Esophagus squamous epithelium (tissue), 4 donors: ENCODE measurements around the gene MORC3.

Experiments
- POLR2A ChIP-seq, 4 donors: fragments of 450-650 bp; IDR thresholded peaks; one replicate each; pipeline ENCODE4 v1.6.1; 2017; ENCODE audit warnings: antibody characterized with exemption in 4 of 4, mild to moderate bottlenecking in 4 of 4, moderate library complexity in 3 of 4
- TF ChIP-seq, protein P1 (sequence below), 6 experiments: fragments of 450-650 bp in 4 of 6; fragments of 200-600 bp in 2 of 6; sonication (generic) in 2 of 6; IDR thresholded peaks; one replicate each; pipeline ENCODE4 v1.5.1; 2016 to 2019; ENCODE audit warnings: antibody characterized with exemption in 6 of 6, mild to moderate bottlenecking in 4 of 6, moderate library complexity in 4 of 6

DNA sequence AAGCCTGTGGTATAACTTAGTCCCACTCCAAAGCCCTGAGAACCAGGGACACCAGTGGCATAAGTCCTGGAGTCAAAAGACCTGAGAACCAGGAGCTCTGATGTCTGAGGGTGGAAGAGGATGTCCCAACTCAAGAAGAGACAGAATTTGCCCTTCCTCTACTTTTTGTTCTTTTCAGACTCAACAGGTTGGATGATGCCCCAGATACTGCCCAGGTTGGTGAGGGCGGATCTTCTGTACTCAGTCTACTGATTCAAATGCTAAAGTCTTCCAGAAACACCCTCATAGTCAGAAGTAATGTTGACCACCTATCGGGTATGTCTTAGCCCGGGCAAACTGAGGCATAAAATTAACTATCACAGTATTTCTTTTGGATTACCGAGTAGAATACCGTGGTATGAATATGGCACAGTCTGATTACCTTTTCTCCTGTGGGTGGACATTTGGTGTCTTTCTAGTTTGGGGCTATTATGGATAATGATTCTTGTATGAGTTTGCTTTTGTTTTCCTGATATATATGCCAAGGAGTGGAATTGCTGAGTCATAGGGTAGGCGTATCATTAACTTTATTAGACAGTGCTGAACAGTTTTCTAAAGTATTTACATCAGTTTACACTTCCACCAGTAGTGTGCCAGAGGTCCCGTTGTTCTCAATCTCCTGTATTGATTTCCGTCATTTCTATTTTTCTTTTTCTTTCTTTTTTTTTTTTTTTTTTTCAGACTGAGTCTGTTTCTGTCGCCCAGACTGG, 62.0 kb downstream of the MORC3 start:
- TF ChIP-seq, protein P1, sequence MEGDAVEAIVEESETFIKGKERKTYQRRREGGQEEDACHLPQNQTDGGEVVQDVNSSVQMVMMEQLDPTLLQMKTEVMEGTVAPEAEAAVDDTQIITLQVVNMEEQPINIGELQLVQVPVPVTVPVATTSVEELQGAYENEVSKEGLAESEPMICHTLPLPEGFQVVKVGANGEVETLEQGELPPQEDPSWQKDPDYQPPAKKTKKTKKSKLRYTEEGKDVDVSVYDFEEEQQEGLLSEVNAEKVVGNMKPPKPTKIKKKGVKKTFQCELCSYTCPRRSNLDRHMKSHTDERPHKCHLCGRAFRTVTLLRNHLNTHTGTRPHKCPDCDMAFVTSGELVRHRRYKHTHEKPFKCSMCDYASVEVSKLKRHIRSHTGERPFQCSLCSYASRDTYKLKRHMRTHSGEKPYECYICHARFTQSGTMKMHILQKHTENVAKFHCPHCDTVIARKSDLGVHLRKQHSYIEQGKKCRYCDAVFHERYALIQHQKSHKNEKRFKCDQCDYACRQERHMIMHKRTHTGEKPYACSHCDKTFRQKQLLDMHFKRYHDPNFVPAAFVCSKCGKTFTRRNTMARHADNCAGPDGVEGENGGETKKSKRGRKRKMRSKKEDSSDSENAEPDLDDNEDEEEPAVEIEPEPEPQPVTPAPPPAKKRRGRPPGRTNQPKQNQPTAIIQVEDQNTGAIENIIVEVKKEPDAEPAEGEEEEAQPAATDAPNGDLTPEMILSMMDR (IDR thresholded peaks at IDR 0.05): no peak
- TF ChIP-seq POLR2A (IDR thresholded peaks at IDR 0.05): no peak
